Measurements from ENCODE around the gene MCUR1.
"Not testable (repeated sequence)": the region's sequence is repeated elsewhere in the genome, so short reads cannot be mapped to it uniquely, and the experiment has no call there.

The MCUR1 gene

GRCh38 chr6:13814176-13814937 lies at the start of gene MCUR1:
Gene MCUR1, minus strand, starts transcription at chr6:13814557. Its CDS starts 128 bp downstream, at chr6:13814429.
- FAIRE-seq, result no peak

GRCh38 chr6:13863699-13864155 lies 49.4 kb upstream of the MCUR1 start:
- FAIRE-seq, result no peak

GRCh38 chr6:13860556-13861185 lies 46.3 kb upstream of the MCUR1 start:
- not testable (repeated sequence) for FAIRE-seq

- no peak for FAIRE-seq
Measured at GRCh38 chr6:13859871-13860555, 45.7 kb upstream of the MCUR1 start.

- no peak for FAIRE-seq
Measured at GRCh38 chr6:13854716-13855250, 40.4 kb upstream of the MCUR1 start.

GRCh38 chr6:13853871-13854270 lies 39.5 kb upstream of the MCUR1 start:
- FAIRE-seq, result no peak

GRCh38 chr6:13851803-13852202 lies 37.4 kb upstream of the MCUR1 start:
- no peak for FAIRE-seq

- no peak for FAIRE-seq
Measured at GRCh38 chr6:13851330-13851729, 37.0 kb upstream of the MCUR1 start.

GRCh38 chr6:13850690-13851089 lies 36.3 kb upstream of the MCUR1 start:
- FAIRE-seq, result not testable (repeated sequence)

GRCh38 chr6:13848522-13849150 lies 34.3 kb upstream of the MCUR1 start:
- no peak for FAIRE-seq

GRCh38 chr6:13847326-13848050 lies 33.1 kb upstream of the MCUR1 start:
- no peak for FAIRE-seq

GRCh38 chr6:13846841-13847240 lies 32.5 kb upstream of the MCUR1 start:
- no peak for FAIRE-seq

GRCh38 chr6:13841936-13842335 lies 27.6 kb upstream of the MCUR1 start:
- no peak for FAIRE-seq

- no peak for FAIRE-seq
Measured at GRCh38 chr6:13838616-13839015, 24.3 kb upstream of the MCUR1 start.

- no peak for FAIRE-seq
Measured at GRCh38 chr6:13836170-13836569, 21.8 kb upstream of the MCUR1 start.

- no peak for FAIRE-seq
Measured at GRCh38 chr6:13834790-13835189, 20.4 kb upstream of the MCUR1 start.

GRCh38 chr6:13834018-13834417 lies 19.7 kb upstream of the MCUR1 start:
- FAIRE-seq, result not testable (repeated sequence)

GRCh38 chr6:13832778-13833177 lies 18.4 kb upstream of the MCUR1 start:
- FAIRE-seq, result no peak

GRCh38 chr6:13831615-13832014 lies 17.3 kb upstream of the MCUR1 start:
- FAIRE-seq, result no peak

- FAIRE-seq, result no peak
Measured at GRCh38 chr6:13830803-13831202, 16.4 kb upstream of the MCUR1 start.

GRCh38 chr6:13829419-13829818 lies 15.1 kb upstream of the MCUR1 start:
- FAIRE-seq, result not testable (repeated sequence)

GRCh38 chr6:13828656-13829301 lies 14.4 kb upstream of the MCUR1 start:
- not testable (repeated sequence) for FAIRE-seq

Data from TTC549 (cell line).